Astrocyte (in vitro differentiated cells and primary cell): ENCODE measurements around the gene CPM. TPM values are rescaled to one million over a fixed set of nuclear protein-coding genes. Genes with fewer than 3 reads are reported as not detected.

Experiments
- DNase-seq: peaks from one replicate; pipeline ENCODE4 v3.0.0-alpha.2; 2010; ENCODE audit warnings: low read depth
- FAIRE-seq: peaks from 2 replicates; lab custom pipeline; 2011; peaks lifted over from hg19 to GRCh38; lab: Jason Lieb, UNC
- H2AFZ ChIP-seq: 2 replicates; pipeline ENCODE4 v1.6.0; 2012; ENCODE audit warnings: low read depth, low read length, inconsistent platforms
- H3K27ac ChIP-seq: 2 replicates; pipeline ENCODE4 v1.5.1; 2011; ENCODE audit warnings: low read depth, low read length, inconsistent platforms
- H3K27me3 ChIP-seq: 2 replicates; pipeline ENCODE4 v1.6.0; 2011; ENCODE audit warnings: low read length, inconsistent platforms; ENCODE audit not compliant: insufficient read depth
- H3K36me3 ChIP-seq: 2 replicates; pipeline ENCODE4 v1.5.1; 2011; ENCODE audit warnings: low read length, inconsistent platforms; ENCODE audit not compliant: insufficient read depth
- H3K4me1 ChIP-seq: 2 replicates; pipeline ENCODE4 v1.5.1; 2011; ENCODE audit warnings: low read length, inconsistent platforms; ENCODE audit not compliant: insufficient read depth
- H3K4me2 ChIP-seq: 2 replicates; pipeline ENCODE4 v1.6.0; 2012; ENCODE audit warnings: low read length, inconsistent platforms
- H3K4me3 ChIP-seq: 2 replicates; pipeline ENCODE4 v1.5.1; 2011; ENCODE audit warnings: low read depth, mild to moderate bottlenecking, low read length, inconsistent platforms; ENCODE audit not compliant: insufficient read depth
- H3K79me2 ChIP-seq: 2 replicates; pipeline ENCODE4 v1.6.0; 2012; ENCODE audit warnings: mild to moderate bottlenecking, low read length, inconsistent platforms; ENCODE audit not compliant: insufficient read depth
- H3K9ac ChIP-seq: 2 replicates; pipeline ENCODE4 v1.6.0; 2012; ENCODE audit warnings: mild to moderate bottlenecking, low read length, inconsistent platforms
- H3K9me3 ChIP-seq: 2 replicates; pipeline ENCODE4 v1.5.1; 2012; ENCODE audit warnings: low read depth, mild to moderate bottlenecking, low read length, inconsistent platforms; ENCODE audit not compliant: insufficient read depth
- H4K20me1 ChIP-seq: 2 replicates; pipeline ENCODE4 v1.6.0; 2012; ENCODE audit warnings: low read length, inconsistent platforms; ENCODE audit not compliant: insufficient read depth
- H3K27ac Mint-ChIP-seq: one replicate; pipeline ENCODE4 v1.8.0; 2021; ENCODE audit warnings: mild to moderate bottlenecking, mixed read lengths; ENCODE audit not compliant: unreplicated experiment
- H3K27me3 Mint-ChIP-seq: one replicate; pipeline ENCODE4 v1.8.0; 2021; ENCODE audit warnings: low read depth, mixed read lengths; ENCODE audit not compliant: unreplicated experiment
- H3K36me3 Mint-ChIP-seq: one replicate; pipeline ENCODE4 v1.8.0; 2021; ENCODE audit warnings: low read depth, mixed read lengths; ENCODE audit not compliant: unreplicated experiment
- H3K4me1 Mint-ChIP-seq: one replicate; pipeline ENCODE4 v1.8.0; 2021; ENCODE audit warnings: low read depth, mixed read lengths; ENCODE audit not compliant: unreplicated experiment
- H3K4me3 Mint-ChIP-seq: one replicate; pipeline ENCODE4 v1.8.0; 2021; ENCODE audit warnings: mild to moderate bottlenecking, moderate library complexity, mixed read lengths; ENCODE audit not compliant: unreplicated experiment
- H3K9me3 Mint-ChIP-seq: one replicate; pipeline ENCODE4 v1.8.0; 2021; ENCODE audit warnings: mild to moderate bottlenecking, mixed read lengths; ENCODE audit not compliant: unreplicated experiment
- EZH2 ChIP-seq: IDR thresholded peaks from 2 replicates; pipeline ENCODE4 v1.6.1; 2012; ENCODE audit warnings: mild to moderate bottlenecking, low read length, inconsistent platforms; ENCODE audit not compliant: insufficient read depth
- total RNA-seq: library from RNA; stranded (reverse); gene quantifications from 2 replicates; pipeline ENCODE4 v1.2.1, GENCODE V29; 2021
- TF ChIP-seq, protein P1 (sequence below): IDR thresholded peaks from 2 replicates; pipeline ENCODE4 v1.5.1; 2011; ENCODE audit warnings: low read depth, mild to moderate bottlenecking, inconsistent platforms, low read length, moderate library complexity; ENCODE audit not compliant: insufficient read depth

CPM gene
- total RNA-seq, 1 donor from 2014 or later, result 2.7 TPM

- Mint-ChIP-seq H3K36me3 (no peaks in the 10 kb centered on the region), H3K9me3 (no peaks in the 10 kb centered on the region), H3K4me3 (no peak overlapping the region), H3K27me3 (no peaks in the 10 kb centered on the region), H3K27ac (no peak overlapping the region), H3K4me1 (no peaks in the 10 kb centered on the region)
- TF ChIP-seq EZH2, result no peak
- no peaks in the 10 kb centered on the region for H3K79me2 ChIP-seq
- no peak for DNase-seq
- no peak overlapping the region for H2AFZ ChIP-seq
- no peaks in the 10 kb centered on the region for H3K27me3 ChIP-seq
- FAIRE-seq, result no peak
- no peak overlapping the region for H3K4me3 ChIP-seq
- H3K9me3 ChIP-seq, result no peaks in the 10 kb centered on the region
- H4K20me1 ChIP-seq, result no peaks in the 10 kb centered on the region
- H3K36me3 ChIP-seq, result no peaks in the 10 kb centered on the region
- H3K9ac ChIP-seq, result no peak overlapping the region
- no peaks in the 10 kb centered on the region for H3K4me1 ChIP-seq
- no peak overlapping the region for H3K4me2 ChIP-seq
- H3K27ac ChIP-seq, result no peak overlapping the region
Observed at GRCh38 chr12:68957273-68957672, 24.3 kb upstream of the CPM start.

- no peaks in the 10 kb centered on the region for H3K9me3 Mint-ChIP-seq
- no peaks in the 10 kb centered on the region for H3K36me3 Mint-ChIP-seq
- Histone ChIP-seq H3K4me3 (no peak overlapping the region), H3K36me3 (no peaks in the 10 kb centered on the region), H3K79me2 (no peaks in the 10 kb centered on the region), H4K20me1 (no peaks in the 10 kb centered on the region), H3K9ac (no peak overlapping the region), H3K27me3 (no peaks in the 10 kb centered on the region), H3K4me2 (no peak overlapping the region), H3K27ac (no peak overlapping the region), H3K4me1 (no peaks in the 10 kb centered on the region), H2AFZ (no peak overlapping the region), H3K9me3 (no peaks in the 10 kb centered on the region)
- no peaks in the 10 kb centered on the region for H3K27me3 Mint-ChIP-seq
- no peaks in the 10 kb centered on the region for H3K4me1 Mint-ChIP-seq
- no peak overlapping the region for H3K4me3 Mint-ChIP-seq
- no peak for FAIRE-seq
- no peak for TF ChIP-seq EZH2
- TF ChIP-seq, protein P1, sequence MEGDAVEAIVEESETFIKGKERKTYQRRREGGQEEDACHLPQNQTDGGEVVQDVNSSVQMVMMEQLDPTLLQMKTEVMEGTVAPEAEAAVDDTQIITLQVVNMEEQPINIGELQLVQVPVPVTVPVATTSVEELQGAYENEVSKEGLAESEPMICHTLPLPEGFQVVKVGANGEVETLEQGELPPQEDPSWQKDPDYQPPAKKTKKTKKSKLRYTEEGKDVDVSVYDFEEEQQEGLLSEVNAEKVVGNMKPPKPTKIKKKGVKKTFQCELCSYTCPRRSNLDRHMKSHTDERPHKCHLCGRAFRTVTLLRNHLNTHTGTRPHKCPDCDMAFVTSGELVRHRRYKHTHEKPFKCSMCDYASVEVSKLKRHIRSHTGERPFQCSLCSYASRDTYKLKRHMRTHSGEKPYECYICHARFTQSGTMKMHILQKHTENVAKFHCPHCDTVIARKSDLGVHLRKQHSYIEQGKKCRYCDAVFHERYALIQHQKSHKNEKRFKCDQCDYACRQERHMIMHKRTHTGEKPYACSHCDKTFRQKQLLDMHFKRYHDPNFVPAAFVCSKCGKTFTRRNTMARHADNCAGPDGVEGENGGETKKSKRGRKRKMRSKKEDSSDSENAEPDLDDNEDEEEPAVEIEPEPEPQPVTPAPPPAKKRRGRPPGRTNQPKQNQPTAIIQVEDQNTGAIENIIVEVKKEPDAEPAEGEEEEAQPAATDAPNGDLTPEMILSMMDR, result no peak
- DNase-seq, result no peak
- H3K27ac Mint-ChIP-seq, result no peak overlapping the region
Observed at GRCh38 chr12:68956466-68956865, 23.5 kb upstream of the CPM start.

GRCh38 chr12:68954811-68955210, 21.8 kb upstream of the CPM start:
- H3K9ac ChIP-seq, result no peak overlapping the region
- H3K79me2 ChIP-seq, result no peaks in the 10 kb centered on the region
- Mint-ChIP-seq H3K4me1 (no peaks in the 10 kb centered on the region), H3K27ac (no peak overlapping the region), H3K27me3 (peaks cover 4% of the 10 kb centered on the region), H3K36me3 (no peaks in the 10 kb centered on the region), H3K9me3 (no peaks in the 10 kb centered on the region), H3K4me3 (no peak overlapping the region)
- no peaks in the 10 kb centered on the region for H4K20me1 ChIP-seq
- TF ChIP-seq, protein P1, result no peak
- no peak for TF ChIP-seq EZH2
- H3K27ac ChIP-seq, result no peak overlapping the region
- no peaks in the 10 kb centered on the region for H3K4me1 ChIP-seq
- no peaks in the 10 kb centered on the region for H3K36me3 ChIP-seq
- H3K4me2 ChIP-seq, result no peak overlapping the region
- H3K9me3 ChIP-seq, result no peaks in the 10 kb centered on the region
- FAIRE-seq (no peak), DNase-seq (no peak)
- H3K4me3 ChIP-seq, result no peak overlapping the region
- H3K27me3 ChIP-seq, result no peaks in the 10 kb centered on the region
- no peak overlapping the region for H2AFZ ChIP-seq
